Neural cell (in vitro differentiated cells): ENCODE results near the gene PAN2.

Experiments used
- CTCF ChIP-seq: fragments of 450-650 bp; IDR thresholded peaks from 2 replicates; pipeline ENCODE4 v1.5.1; 2014; ENCODE audit warnings: antibody characterized with exemption, mild to moderate bottlenecking, moderate library complexity; ENCODE audit not compliant: poor library complexity, severe bottlenecking
- EZH2 ChIP-seq: fragments of 200-600, 300-800 bp; shearing (Covaris generic), sonication (generic); IDR thresholded peaks from 2 replicates; pipeline ENCODE4 v1.6.1; 2014; ENCODE audit warnings: antibody characterized with exemption, low read length, borderline replicate concordance, mild to moderate bottlenecking; ENCODE audit not compliant: insufficient read depth, poor library complexity, severe bottlenecking
- MXI1 ChIP-seq: fragments of 450-650 bp; conservative IDR thresholded peaks from 2 replicates; pipeline ENCODE4 v1.6.1; 2014; ENCODE audit warnings: antibody characterized with exemption, mild to moderate bottlenecking; ENCODE audit not compliant: poor library complexity, severe bottlenecking
- POLR2AphosphoS5 ChIP-seq: IDR thresholded peaks from 2 replicates; pipeline ENCODE4 v1.6.1; 2012
- SMC3 ChIP-seq: fragments of 450-650 bp; conservative IDR thresholded peaks from 2 replicates; pipeline ENCODE4 v1.6.1; 2014; ENCODE audit warnings: antibody characterized with exemption, mild to moderate bottlenecking, moderate library complexity; ENCODE audit not compliant: poor library complexity
- TF ChIP-seq, protein P1 (sequence below): IDR thresholded peaks from 2 replicates; pipeline ENCODE4 v1.6.1; 2012; ENCODE audit warnings: borderline replicate concordance

DNA sequence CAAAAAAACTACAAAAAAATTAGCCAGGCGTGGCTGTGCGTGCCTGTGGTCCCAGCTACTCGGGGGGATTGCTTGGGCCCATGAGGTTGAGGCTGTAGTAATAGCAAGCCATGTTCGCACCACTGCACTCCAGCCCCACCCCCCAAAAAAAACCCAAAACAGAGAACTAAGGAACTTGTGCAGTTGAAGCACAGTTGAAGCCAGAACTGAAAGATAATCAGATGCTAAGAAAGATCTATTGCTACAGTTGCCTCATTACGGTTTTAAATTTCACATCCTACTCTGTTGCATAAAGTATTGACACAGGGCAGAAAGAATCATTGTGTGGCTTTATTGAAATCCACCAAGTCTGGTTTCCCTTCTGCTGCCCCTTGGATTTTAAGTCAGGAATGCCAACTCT is 37.5 kb downstream of the PAN2 start:
- TF ChIP-seq CTCF (no peak), EZH2 (no peak), MXI1 (no peak), POLR2AphosphoS5 (no peak), SMC3 (no peak)
- TF ChIP-seq, protein P1, sequence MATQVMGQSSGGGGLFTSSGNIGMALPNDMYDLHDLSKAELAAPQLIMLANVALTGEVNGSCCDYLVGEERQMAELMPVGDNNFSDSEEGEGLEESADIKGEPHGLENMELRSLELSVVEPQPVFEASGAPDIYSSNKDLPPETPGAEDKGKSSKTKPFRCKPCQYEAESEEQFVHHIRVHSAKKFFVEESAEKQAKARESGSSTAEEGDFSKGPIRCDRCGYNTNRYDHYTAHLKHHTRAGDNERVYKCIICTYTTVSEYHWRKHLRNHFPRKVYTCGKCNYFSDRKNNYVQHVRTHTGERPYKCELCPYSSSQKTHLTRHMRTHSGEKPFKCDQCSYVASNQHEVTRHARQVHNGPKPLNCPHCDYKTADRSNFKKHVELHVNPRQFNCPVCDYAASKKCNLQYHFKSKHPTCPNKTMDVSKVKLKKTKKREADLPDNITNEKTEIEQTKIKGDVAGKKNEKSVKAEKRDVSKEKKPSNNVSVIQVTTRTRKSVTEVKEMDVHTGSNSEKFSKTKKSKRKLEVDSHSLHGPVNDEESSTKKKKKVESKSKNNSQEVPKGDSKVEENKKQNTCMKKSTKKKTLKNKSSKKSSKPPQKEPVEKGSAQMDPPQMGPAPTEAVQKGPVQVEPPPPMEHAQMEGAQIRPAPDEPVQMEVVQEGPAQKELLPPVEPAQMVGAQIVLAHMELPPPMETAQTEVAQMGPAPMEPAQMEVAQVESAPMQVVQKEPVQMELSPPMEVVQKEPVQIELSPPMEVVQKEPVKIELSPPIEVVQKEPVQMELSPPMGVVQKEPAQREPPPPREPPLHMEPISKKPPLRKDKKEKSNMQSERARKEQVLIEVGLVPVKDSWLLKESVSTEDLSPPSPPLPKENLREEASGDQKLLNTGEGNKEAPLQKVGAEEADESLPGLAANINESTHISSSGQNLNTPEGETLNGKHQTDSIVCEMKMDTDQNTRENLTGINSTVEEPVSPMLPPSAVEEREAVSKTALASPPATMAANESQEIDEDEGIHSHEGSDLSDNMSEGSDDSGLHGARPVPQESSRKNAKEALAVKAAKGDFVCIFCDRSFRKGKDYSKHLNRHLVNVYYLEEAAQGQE = no peak
